ENCODE data around the gene LRPAP1. TPM values are rescaled to one million over a fixed set of nuclear protein-coding genes. Genes with fewer than 3 reads are reported as not detected.

LRPAP1 gene
- total RNA-seq, 3 donors from 2014 or later = 104 to 204 (median 111) TPM

DNA sequence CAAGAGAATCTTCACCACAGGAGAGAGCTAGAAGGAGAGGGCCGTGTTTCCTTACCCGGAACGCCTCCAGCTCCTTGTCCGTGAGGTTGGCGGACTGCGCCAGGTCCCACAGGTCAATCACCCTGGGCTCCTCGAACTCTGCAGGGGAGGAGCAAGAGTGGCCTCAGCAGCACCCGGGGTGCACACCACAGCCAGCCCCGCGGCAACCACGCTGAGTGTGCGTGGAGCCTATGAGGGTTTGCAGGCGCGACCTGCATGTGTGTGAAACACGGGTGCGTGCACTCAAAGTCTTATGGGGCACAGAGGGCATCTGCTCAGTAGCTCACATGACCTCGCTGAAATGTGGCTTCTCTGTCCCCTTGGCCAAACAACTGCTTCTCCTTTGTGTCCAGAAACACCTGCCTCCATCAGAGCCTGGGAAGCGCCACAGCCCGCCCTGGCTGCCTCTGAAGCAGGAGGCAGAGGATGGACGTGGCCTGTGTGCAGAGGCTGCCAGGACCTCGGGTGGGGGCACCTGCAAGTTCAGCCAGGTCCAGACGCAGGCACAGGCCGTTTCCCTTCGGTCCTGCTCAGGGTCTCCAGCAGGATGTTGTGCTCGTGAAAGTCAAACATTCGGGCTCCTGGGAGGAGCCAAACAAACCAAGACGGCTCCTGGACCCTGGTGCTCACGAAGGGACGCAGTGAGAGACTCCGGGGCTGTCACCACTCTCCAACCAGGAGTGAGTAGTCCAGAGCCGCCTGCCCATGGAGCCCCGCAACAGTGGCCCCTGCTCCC, 16.0 kb downstream of the LRPAP1 start:
- DNase-seq (ENCODE audit: low spot score in 2 of 2) = no peak
- intact Hi-C loops (cut with DNase I; ENCODE audit: low total_unique reads) = no loop called here
- peaks cover 31% of the 10 kb centered on the region for H3K36me3 ChIP-seq
- TF ChIP-seq, protein P1, sequence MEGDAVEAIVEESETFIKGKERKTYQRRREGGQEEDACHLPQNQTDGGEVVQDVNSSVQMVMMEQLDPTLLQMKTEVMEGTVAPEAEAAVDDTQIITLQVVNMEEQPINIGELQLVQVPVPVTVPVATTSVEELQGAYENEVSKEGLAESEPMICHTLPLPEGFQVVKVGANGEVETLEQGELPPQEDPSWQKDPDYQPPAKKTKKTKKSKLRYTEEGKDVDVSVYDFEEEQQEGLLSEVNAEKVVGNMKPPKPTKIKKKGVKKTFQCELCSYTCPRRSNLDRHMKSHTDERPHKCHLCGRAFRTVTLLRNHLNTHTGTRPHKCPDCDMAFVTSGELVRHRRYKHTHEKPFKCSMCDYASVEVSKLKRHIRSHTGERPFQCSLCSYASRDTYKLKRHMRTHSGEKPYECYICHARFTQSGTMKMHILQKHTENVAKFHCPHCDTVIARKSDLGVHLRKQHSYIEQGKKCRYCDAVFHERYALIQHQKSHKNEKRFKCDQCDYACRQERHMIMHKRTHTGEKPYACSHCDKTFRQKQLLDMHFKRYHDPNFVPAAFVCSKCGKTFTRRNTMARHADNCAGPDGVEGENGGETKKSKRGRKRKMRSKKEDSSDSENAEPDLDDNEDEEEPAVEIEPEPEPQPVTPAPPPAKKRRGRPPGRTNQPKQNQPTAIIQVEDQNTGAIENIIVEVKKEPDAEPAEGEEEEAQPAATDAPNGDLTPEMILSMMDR (IDR thresholded peaks at IDR 0.05) = no peak
- no peak for TF ChIP-seq POLR2AphosphoS5 (IDR thresholded peaks at IDR 0.05)
- TF ChIP-seq POLR2A (IDR thresholded peaks at IDR 0.05) = no peak
- no peaks in the 10 kb centered on the region for H3K4me1 ChIP-seq
- no peaks in the 10 kb centered on the region for H3K9me3 ChIP-seq
- H3K27ac ChIP-seq = no peak overlapping the region
- no peak overlapping the region for H3K4me3 ChIP-seq
- no peaks in the 10 kb centered on the region for H3K27me3 ChIP-seq

DNA sequence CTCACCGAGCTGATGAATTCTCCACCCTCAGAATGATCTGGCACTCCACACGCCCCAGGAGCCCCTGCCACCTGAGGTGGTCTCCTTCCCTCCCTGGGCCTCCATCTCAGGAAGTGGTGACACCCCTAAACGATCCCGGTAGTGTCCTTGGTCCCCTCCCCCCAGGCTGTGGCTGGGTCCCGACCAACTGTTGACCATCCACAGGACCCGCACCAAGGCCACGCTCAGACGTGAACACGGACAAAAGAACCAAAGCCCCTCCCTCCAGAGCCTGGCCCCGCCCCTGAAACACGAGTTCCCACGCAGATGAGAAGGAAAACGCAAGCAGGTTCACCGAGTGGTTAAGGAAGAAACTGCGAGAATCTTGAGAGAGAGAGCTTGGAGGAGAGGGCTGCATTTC, 16.6 kb downstream of the LRPAP1 start:
- Histone ChIP-seq H3K4me3 (no peak overlapping the region), H3K9me3 (no peaks in the 10 kb centered on the region), H3K27ac (no peak overlapping the region), H3K27me3 (no peaks in the 10 kb centered on the region), H3K4me1 (no peaks in the 10 kb centered on the region), H3K36me3 (peaks cover 31% of the 10 kb centered on the region)
- TF ChIP-seq, protein P1 (IDR thresholded peaks at IDR 0.05) = no peak
- TF ChIP-seq POLR2A (IDR thresholded peaks at IDR 0.05) = no peak
- TF ChIP-seq POLR2AphosphoS5 (IDR thresholded peaks at IDR 0.05) = no peak
- intact Hi-C loops (cut with DNase I; ENCODE audit: low total_unique reads) = no loop called here
- no peak for DNase-seq (ENCODE audit: low spot score in 2 of 2)

DNA sequence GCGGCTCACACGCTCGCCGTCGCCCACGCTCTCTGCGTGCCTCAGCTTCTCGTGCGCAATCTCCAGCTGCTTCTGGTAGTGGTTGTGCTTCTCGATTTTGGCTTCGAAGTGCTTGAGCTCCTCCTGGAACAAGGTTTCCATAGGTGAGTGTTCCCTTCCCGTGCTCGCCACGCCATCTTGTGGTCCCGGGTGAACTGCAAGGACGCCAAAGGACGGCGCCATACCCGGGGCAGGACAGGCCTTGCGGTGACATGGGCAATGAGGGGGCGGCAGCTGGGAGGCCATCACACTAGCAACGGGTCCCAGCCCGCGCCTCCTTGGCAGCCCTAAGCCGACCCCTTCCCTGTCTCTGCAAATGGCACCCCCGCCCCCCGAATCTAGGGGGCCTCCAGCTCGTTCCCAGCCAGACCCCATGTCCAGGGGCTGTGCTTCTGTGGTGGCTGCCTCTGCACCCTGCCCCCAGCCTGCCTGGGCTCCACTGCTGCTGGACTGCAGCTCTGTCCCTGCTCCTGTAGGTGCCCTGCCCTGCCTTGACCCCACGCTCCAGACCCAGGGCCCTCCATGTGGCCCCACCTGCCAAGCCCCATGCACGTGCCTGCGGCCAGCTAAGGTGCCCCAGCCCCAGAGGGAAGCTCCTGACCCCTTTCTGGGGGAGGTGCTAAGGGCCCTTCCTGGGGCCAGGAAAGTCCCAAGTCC, 17.3 kb downstream of the LRPAP1 start:
- peaks cover 31% of the 10 kb centered on the region for H3K36me3 ChIP-seq
- intact Hi-C loops (cut with DNase I; ENCODE audit: low total_unique reads) = no loop called here
- TF ChIP-seq POLR2A (IDR thresholded peaks at IDR 0.05) (no peak), POLR2AphosphoS5 (IDR thresholded peaks at IDR 0.05) (no peak)
- TF ChIP-seq, protein P1 (IDR thresholded peaks at IDR 0.05) = peak in 1 of 3 donors; percentile 27
- no peaks in the 10 kb centered on the region for H3K4me1 ChIP-seq
- H3K27ac ChIP-seq = no peak overlapping the region
- no peak overlapping the region for H3K4me3 ChIP-seq
- no peaks in the 10 kb centered on the region for H3K27me3 ChIP-seq
- H3K9me3 ChIP-seq = no peaks in the 10 kb centered on the region
- peak in 1 of 2 donors; percentile 37 for DNase-seq (ENCODE audit: low spot score in 2 of 2)

DNA sequence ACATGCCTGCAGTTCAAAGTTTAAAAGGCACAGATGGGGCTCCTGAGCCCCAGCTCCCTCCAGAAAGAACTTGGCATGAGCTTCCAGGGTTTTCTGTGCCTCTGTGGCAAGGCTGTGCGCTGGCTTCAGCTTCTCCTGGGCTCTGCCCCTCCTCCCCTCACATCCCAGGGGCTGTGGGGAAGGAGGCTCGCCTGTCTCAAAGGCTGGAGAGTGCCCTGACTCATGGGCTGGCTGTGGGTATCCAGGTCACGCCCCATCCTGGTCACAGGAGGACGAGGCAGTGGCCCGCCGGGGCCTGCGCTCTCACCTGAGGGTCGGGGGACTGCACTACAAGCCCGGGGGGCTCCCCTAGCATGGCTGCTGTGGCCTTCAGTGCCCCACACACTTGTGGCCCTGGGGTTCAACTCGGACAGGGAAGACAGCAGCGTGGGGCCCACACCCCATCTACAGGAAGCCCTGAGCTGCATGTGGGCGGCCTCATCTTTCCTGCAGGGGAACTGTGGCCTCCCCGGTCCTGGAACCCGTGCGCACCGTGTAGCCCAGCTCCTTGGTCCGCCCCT, 17.9 kb downstream of the LRPAP1 start:
- H3K36me3 ChIP-seq = peaks cover 31% of the 10 kb centered on the region
- intact Hi-C loops (cut with DNase I; ENCODE audit: low total_unique reads) = no loop called here

More for the DNA sequence above, 17.9 kb downstream of the LRPAP1 start:
- H3K27me3 ChIP-seq = no peaks in the 10 kb centered on the region
- TF ChIP-seq POLR2A (IDR thresholded peaks at IDR 0.05) (no peak), POLR2AphosphoS5 (IDR thresholded peaks at IDR 0.05) (no peak)
- TF ChIP-seq, protein P1 (IDR thresholded peaks at IDR 0.05) = no peak
- no peaks in the 10 kb centered on the region for H3K4me1 ChIP-seq
- H3K4me3 ChIP-seq = no peak overlapping the region
- no peak for DNase-seq (ENCODE audit: low spot score in 2 of 2)
- H3K9me3 ChIP-seq = no peaks in the 10 kb centered on the region
- no peak overlapping the region for H3K27ac ChIP-seq
